CD8-positive, alpha-beta memory T cell (primary cell): ENCODE results near the gene EP400. TPM values are rescaled to one million over a fixed set of nuclear protein-coding genes. Genes with fewer than 3 reads are reported as not detected.
"Not testable (repeated sequence)": the region's sequence is repeated elsewhere in the genome, so short reads cannot be mapped to it uniquely, and the experiment has no call there.

Experiments used
- CTCF ChIA-PET: fragments of 350-600 bp; sonication (Branson Sonifier 250); formaldehyde crosslinking; loops from one replicate; lab custom pipeline; 2021; ENCODE audit warnings: antibody characterized with exemption; lab: Charles Lee
- POLR2A ChIA-PET: fragments of 350-600 bp; sonication (Branson Sonifier 250); formaldehyde crosslinking; loops from one replicate; lab custom pipeline; 2021; ENCODE audit warnings: antibody characterized with exemption; lab: Charles Lee
- DNase-seq, 5 donors: peaks; one replicate each; pipeline versions ENCODE4 v3.0.0 to v3.0.0-alpha.2; 2020 to 2022; ENCODE audit warnings: mixed read lengths in 1 of 5
- H3K27ac ChIP-seq: one replicate; pipeline ENCODE4 v1.7.0; 2013; ENCODE audit warnings: low read depth, mild to moderate bottlenecking, low read length, moderate library complexity
- H3K27me3 ChIP-seq: 2 replicates; pipeline ENCODE4 v1.7.0; 2013; ENCODE audit warnings: low read length, mild to moderate bottlenecking; ENCODE audit not compliant: insufficient read depth, poor library complexity, severe bottlenecking
- H3K36me3 ChIP-seq: 2 replicates; pipeline ENCODE4 v1.7.0; 2013; ENCODE audit warnings: mild to moderate bottlenecking, low read length, moderate library complexity; ENCODE audit not compliant: insufficient read depth
- H3K4me1 ChIP-seq: 2 replicates; pipeline ENCODE4 v1.7.0; 2013; ENCODE audit warnings: mild to moderate bottlenecking, low read length, moderate library complexity; ENCODE audit not compliant: insufficient read depth
- H3K4me3 ChIP-seq: 2 replicates; pipeline ENCODE4 v1.7.0; 2013; ENCODE audit warnings: mild to moderate bottlenecking, low read length
- H3K9me3 ChIP-seq: 2 replicates; pipeline ENCODE4 v1.7.0; 2013; ENCODE audit warnings: mild to moderate bottlenecking, low read length
- H3K27ac Mint-ChIP-seq, 8 donors: one replicate each; pipeline ENCODE4 v1.8.0; 2020 to 2021; ENCODE audit warnings: mixed read lengths in 8 of 8, mild to moderate bottlenecking in 6 of 8, inconsistent platforms in 3 of 8, moderate library complexity in 3 of 8
- H3K27me3 Mint-ChIP-seq, 2 donors: one replicate each; pipeline ENCODE4 v1.8.0; 2020 to 2021; ENCODE audit warnings: mixed read lengths in 2 of 2, mild to moderate bottlenecking in 1 of 2, moderate library complexity in 1 of 2
- H3K36me3 Mint-ChIP-seq, 3 donors: one replicate each; pipeline ENCODE4 v1.8.0; 2020 to 2021; ENCODE audit warnings: mixed read lengths in 3 of 3, inconsistent platforms in 1 of 3, mild to moderate bottlenecking in 1 of 3
- H3K4me1 Mint-ChIP-seq, 3 donors: one replicate each; pipeline ENCODE4 v1.8.0; 2020 to 2021; ENCODE audit warnings: mixed read lengths in 3 of 3, inconsistent platforms in 1 of 3, mild to moderate bottlenecking in 1 of 3
- H3K4me3 Mint-ChIP-seq, 7 donors: one replicate each; pipeline ENCODE4 v1.8.0; 2020 to 2021; ENCODE audit warnings: mixed read lengths in 7 of 7, mild to moderate bottlenecking in 6 of 7, moderate library complexity in 4 of 7, inconsistent platforms in 2 of 7
- H3K9me3 Mint-ChIP-seq, 5 donors: one replicate each; pipeline ENCODE4 v1.8.0; 2020 to 2022; ENCODE audit warnings: mixed read lengths in 5 of 5, mild to moderate bottlenecking in 3 of 5, moderate library complexity in 2 of 5, inconsistent platforms in 1 of 5
- polyA plus RNA-seq: library from polyadenylated mRNA; unstranded; fragments of 300-500 nt; fragmentation: Illumina TruSeq; gene quantifications from one replicate; pipeline ENCODE4 v1.2.3, GENCODE V29; 2021
- total RNA-seq, 2 experiments: library from RNA; stranded (reverse); gene quantifications; one replicate each; pipeline ENCODE4 v1.2.3, GENCODE V29; 2021

The EP400 gene
- total and polyA plus RNA-seq, 3 experiments from 2014 or later: 4.3 to 48.8 (median 47.9) TPM

GRCh38 chr12:132100306-132101065, 150.7 kb downstream of the EP400 start:
- H3K27me3 Mint-ChIP-seq: no peaks in the 10 kb centered on the region
- ChIA-PET CTCF (no interaction called here), POLR2A (no interaction called here)
- H3K36me3 Mint-ChIP-seq: peaks cover 10 to 50% (median 14%) of the 10 kb centered on the region in 3 donors
- Histone ChIP-seq H3K4me1 (peaks cover 2% of the 10 kb centered on the region), H3K27ac (no peak overlapping the region), H3K36me3 (no peaks in the 10 kb centered on the region), H3K27me3 (no peaks in the 10 kb centered on the region), H3K9me3 (no peaks in the 10 kb centered on the region), H3K4me3 (no peak overlapping the region)
- H3K4me1 Mint-ChIP-seq: peaks cover 9 to 14% (median 12%) of the 10 kb centered on the region in 3 donors
- no peak overlapping the region for H3K27ac Mint-ChIP-seq
- DNase-seq: no peak
- no peak overlapping the region for H3K4me3 Mint-ChIP-seq
- peaks cover 2 to 9% (median 8%) of the 10 kb centered on the region in 5 donors for H3K9me3 Mint-ChIP-seq

- Mint-ChIP-seq H3K4me3 (no peak overlapping the region), H3K27me3 (no peaks in the 10 kb centered on the region), H3K27ac (peak overlapping the region in 2 of 8 donors; percentile 12 to 29), H3K9me3 (no peaks in the 10 kb centered on the region), H3K36me3 (peaks cover 0 to 48% (median 5%) of the 10 kb centered on the region in 3 donors), H3K4me1 (peaks cover 0 to 6% (median 3%) of the 10 kb centered on the region in 3 donors)
- Histone ChIP-seq H3K36me3 (no peaks in the 10 kb centered on the region), H3K27ac (no peak overlapping the region), H3K4me3 (no peak overlapping the region), H3K27me3 (no peaks in the 10 kb centered on the region), H3K4me1 (no peaks in the 10 kb centered on the region), H3K9me3 (no peaks in the 10 kb centered on the region)
- no peak for DNase-seq
- ChIA-PET POLR2A (no interaction called here), CTCF (no interaction called here)
Observed at GRCh38 chr12:132102297-132102696, 152.6 kb downstream of the EP400 start.

GRCh38 chr12:132103072-132103471, 153.3 kb downstream of the EP400 start:
- H3K4me1 ChIP-seq, H3K4me1 Mint-ChIP-seq, H3K9me3 Mint-ChIP-seq, DNase-seq, H3K9me3 ChIP-seq, H3K27me3 Mint-ChIP-seq, H3K27me3 ChIP-seq, H3K27ac ChIP-seq, H3K4me3 ChIP-seq, H3K4me3 Mint-ChIP-seq, H3K36me3 ChIP-seq, POLR2A ChIA-PET, CTCF ChIA-PET, H3K27ac Mint-ChIP-seq: not testable (repeated sequence)
- peaks cover 0 to 48% (median 4%) of the 10 kb centered on the region in 3 donors for H3K36me3 Mint-ChIP-seq

DNA sequence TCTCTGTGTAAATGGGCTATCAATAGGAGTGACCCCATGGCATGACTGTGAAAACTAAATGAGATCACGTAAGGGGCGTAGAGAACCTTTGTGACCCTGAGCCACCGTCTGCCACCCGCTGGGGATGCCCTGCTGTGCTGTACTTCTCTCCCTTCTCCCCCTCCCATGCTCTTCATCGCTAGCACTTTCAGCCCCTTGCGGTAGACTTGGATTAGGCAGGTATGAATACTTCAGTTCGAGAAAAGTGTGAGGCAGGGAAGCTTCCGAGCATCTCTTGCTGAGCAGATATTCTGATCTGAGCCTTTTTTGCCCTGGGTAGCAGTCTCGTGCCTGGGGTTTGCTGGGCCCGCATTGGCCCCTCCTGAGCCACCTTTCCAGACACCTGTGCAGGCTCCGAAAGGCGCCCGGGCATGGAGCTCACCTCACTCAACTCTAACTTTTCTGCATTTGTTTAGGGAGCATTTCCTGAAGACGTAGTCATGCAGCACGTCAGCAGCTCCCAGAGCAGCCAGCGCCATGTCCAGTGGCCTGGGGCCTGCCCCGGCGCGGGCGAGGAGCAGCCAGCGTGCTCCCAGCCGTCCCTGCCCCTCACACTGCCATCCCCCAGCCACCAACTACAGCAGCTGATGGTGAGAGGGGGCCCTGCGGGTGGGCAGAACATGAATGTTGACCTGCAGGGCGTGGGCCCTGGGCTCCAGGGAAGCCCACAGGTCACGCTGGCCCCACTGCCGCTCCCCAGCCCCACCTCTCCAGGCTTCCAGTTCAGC, 154.0 kb downstream of the EP400 start:
- CTCF ChIA-PET: no interaction called here
- no peak overlapping the region for H3K27ac ChIP-seq
- no peaks in the 10 kb centered on the region for H3K27me3 Mint-ChIP-seq

DNA sequence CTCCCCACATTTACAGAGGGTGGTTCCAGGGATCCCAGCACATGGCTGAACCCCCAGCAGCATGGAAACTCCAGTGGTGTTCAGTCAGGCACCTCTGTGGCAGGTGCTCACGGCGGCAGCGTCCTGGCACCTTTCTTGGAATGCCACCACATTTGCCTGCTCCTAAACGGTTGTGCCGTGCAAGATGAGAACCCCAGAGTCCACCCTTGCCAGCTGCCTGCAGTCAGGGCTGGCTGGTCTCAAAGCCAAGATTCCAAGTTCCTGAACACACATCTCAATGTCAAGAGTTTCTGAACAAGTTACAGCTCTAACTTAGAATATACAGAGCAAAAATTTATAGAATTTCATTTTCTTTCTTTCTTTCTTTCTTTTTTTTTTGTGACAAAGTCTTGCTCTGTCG, 155.7 kb downstream of the EP400 start:
- Histone ChIP-seq H3K9me3 (no peaks in the 10 kb centered on the region), H3K36me3 (no peaks in the 10 kb centered on the region), H3K27me3 (no peaks in the 10 kb centered on the region), H3K27ac (no peak overlapping the region), H3K4me3 (no peak overlapping the region), H3K4me1 (no peaks in the 10 kb centered on the region)
- Mint-ChIP-seq H3K27ac (peak overlapping the region in 1 of 8 donors; percentile 67), H3K36me3 (peaks cover 5 to 48% (median 5%) of the 10 kb centered on the region in 3 donors), H3K4me3 (no peak overlapping the region), H3K27me3 (no peaks in the 10 kb centered on the region), H3K9me3 (no peaks in the 10 kb centered on the region), H3K4me1 (peaks cover 0 to 1% (median 0%) of the 10 kb centered on the region in 3 donors)
- DNase-seq: no peak
- POLR2A ChIA-PET: no interaction called here
- CTCF ChIA-PET: no interaction called here

More for the DNA sequence above, 154.0 kb downstream of the EP400 start:
- POLR2A ChIA-PET: no interaction called here
- H3K4me3 ChIP-seq: no peak overlapping the region
- no peak overlapping the region for H3K4me3 Mint-ChIP-seq
- H3K36me3 ChIP-seq: no peaks in the 10 kb centered on the region
- peaks cover 0 to 52% (median 2%) of the 10 kb centered on the region in 3 donors for H3K36me3 Mint-ChIP-seq
- no peaks in the 10 kb centered on the region for H3K9me3 ChIP-seq
- H3K27me3 ChIP-seq: no peaks in the 10 kb centered on the region
- no peaks in the 10 kb centered on the region for H3K4me1 ChIP-seq
- no peaks in the 10 kb centered on the region for H3K9me3 Mint-ChIP-seq
- DNase-seq: no peak
- H3K4me1 Mint-ChIP-seq: peaks cover 0 to 1% (median 0%) of the 10 kb centered on the region in 3 donors
- H3K27ac Mint-ChIP-seq: no peak overlapping the region

GRCh38 chr12:132106921-132107320, 157.2 kb downstream of the EP400 start:
- no peak overlapping the region for H3K4me3 Mint-ChIP-seq
- ChIA-PET POLR2A (no interaction called here), CTCF (no interaction called here)
- Histone ChIP-seq H3K27me3 (no peaks in the 10 kb centered on the region), H3K4me1 (no peaks in the 10 kb centered on the region), H3K27ac (no peak overlapping the region), H3K4me3 (no peak overlapping the region), H3K9me3 (no peaks in the 10 kb centered on the region), H3K36me3 (no peaks in the 10 kb centered on the region)
- peaks cover 5 to 55% (median 9%) of the 10 kb centered on the region in 3 donors for H3K36me3 Mint-ChIP-seq
- peaks cover 0 to 1% (median 0%) of the 10 kb centered on the region in 3 donors for H3K4me1 Mint-ChIP-seq
- no peaks in the 10 kb centered on the region for H3K27me3 Mint-ChIP-seq
- H3K9me3 Mint-ChIP-seq: no peaks in the 10 kb centered on the region
- no peak overlapping the region for H3K27ac Mint-ChIP-seq
- DNase-seq: no peak

DNA sequence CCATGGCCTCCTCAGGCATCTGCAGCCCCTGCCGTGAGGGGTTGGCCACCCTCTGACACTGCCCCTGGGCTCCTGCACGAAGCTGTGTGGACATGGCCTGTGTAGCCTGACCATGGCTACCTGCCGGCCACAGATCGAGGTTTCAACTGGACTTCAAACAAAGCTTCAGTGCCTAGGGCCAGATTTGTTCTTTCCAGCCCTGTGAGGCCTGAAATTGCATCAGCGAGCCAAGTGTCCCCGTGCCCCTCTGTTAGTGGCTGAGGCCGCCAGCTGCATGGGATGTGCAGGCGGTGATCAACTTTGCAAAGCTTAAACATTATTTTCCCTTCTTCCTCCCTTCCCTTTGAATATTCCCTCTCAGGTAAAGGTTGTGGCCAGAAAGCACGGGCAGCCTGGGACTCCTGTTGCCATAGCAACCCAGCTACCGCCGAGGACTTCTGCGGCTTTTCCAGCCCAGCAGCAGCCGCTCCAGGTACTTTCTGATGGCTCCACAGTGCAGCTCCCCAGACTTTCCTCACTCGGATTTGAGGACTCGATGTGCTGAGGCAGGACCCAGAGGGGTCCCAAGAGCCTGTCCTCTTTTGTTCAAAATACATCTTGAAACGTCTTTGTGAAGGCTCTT, 158.6 kb downstream of the EP400 start:
- Histone ChIP-seq H3K36me3 (no peaks in the 10 kb centered on the region), H3K9me3 (no peaks in the 10 kb centered on the region), H3K4me1 (no peaks in the 10 kb centered on the region), H3K4me3 (no peak overlapping the region), H3K27me3 (no peaks in the 10 kb centered on the region), H3K27ac (no peak overlapping the region)
- DNase-seq: no peak
- CTCF ChIA-PET: interaction anchor here (0.7 kb wide), 1 partner anchor 23 kb away, joined by 3 read pairs; no protein-coding TSS in a partner anchor
- peak overlapping the region in 1 of 8 donors; percentile 63 for H3K27ac Mint-ChIP-seq
- H3K36me3 Mint-ChIP-seq: peaks cover 5 to 60% (median 11%) of the 10 kb centered on the region in 3 donors
- POLR2A ChIA-PET: no interaction called here
- H3K4me3 Mint-ChIP-seq: no peak overlapping the region
- no peaks in the 10 kb centered on the region for H3K9me3 Mint-ChIP-seq
- peaks cover 0 to 1% (median 0%) of the 10 kb centered on the region in 3 donors for H3K4me1 Mint-ChIP-seq
- H3K27me3 Mint-ChIP-seq: no peaks in the 10 kb centered on the region

- H3K27me3 Mint-ChIP-seq: no peaks in the 10 kb centered on the region
- ChIA-PET POLR2A (no interaction called here), CTCF (no interaction called here)
- H3K4me3 ChIP-seq: no peak overlapping the region
- no peaks in the 10 kb centered on the region for H3K27me3 ChIP-seq
- no peak overlapping the region for H3K27ac ChIP-seq
- H3K36me3 Mint-ChIP-seq: peaks cover 5 to 72% (median 16%) of the 10 kb centered on the region in 3 donors
- H3K9me3 ChIP-seq: no peaks in the 10 kb centered on the region
- H3K36me3 ChIP-seq: no peaks in the 10 kb centered on the region
- DNase-seq: no peak
- H3K4me3 Mint-ChIP-seq: no peak overlapping the region
- peaks cover 0 to 1% (median 0%) of the 10 kb centered on the region in 3 donors for H3K4me1 Mint-ChIP-seq
- peak overlapping the region in 1 of 8 donors; percentile 61 for H3K27ac Mint-ChIP-seq
- no peaks in the 10 kb centered on the region for H3K9me3 Mint-ChIP-seq
- H3K4me1 ChIP-seq: no peaks in the 10 kb centered on the region
Observed at GRCh38 chr12:132109741-132110140, 160.0 kb downstream of the EP400 start.
